Lower leg skin (tissue), 3 donors: ENCODE measurements around the gene POMGNT1.

Experiments
- CTCF ChIP-seq, 3 donors: fragments of 450-650 bp; IDR thresholded peaks; one replicate each; pipeline ENCODE4 v1.5.1; 2016; ENCODE audit warnings: antibody characterized with exemption in 3 of 3, mild to moderate bottlenecking in 3 of 3, moderate library complexity in 2 of 3
- POLR2A ChIP-seq, 2 donors: fragments of 450-650 bp; IDR thresholded peaks; one replicate each; pipeline ENCODE4 v1.6.1; 2016 to 2017; ENCODE audit warnings: antibody characterized with exemption in 2 of 2, mild to moderate bottlenecking in 1 of 2, moderate library complexity in 1 of 2

- TF ChIP-seq CTCF (IDR thresholded peaks at IDR 0.05) (no peak), POLR2A (IDR thresholded peaks at IDR 0.05) (no peak)
These were observed 26.4 kb downstream of the POMGNT1 start for GRCh38 chr1:46171871-46172270.
